Naive thymus-derived CD8-positive, alpha-beta T cell (primary cell): Measurements from ENCODE around the gene CHST10. TPM values are rescaled to one million over a fixed set of nuclear protein-coding genes. Genes with fewer than 3 reads are reported as not detected.

Source experiments
- ATAC-seq, 2 donors: fragments of 150-1000 bp; cut with Tn5 transposase in 1 of 2; sonication (Bioruptor Pico), chemical (Tn5 transposase) in 1 of 2; 1 replicate in 1 of 2; 2 replicates in 1 of 2; pipeline ENCODE4 v1.10.0; 2021; ENCODE audit warnings: mild to moderate bottlenecking in 2 of 2, moderate library complexity in 2 of 2
- POLR2A ChIA-PET: fragments of 350-600 bp; sonication (Branson Sonifier 250); formaldehyde crosslinking; loops from one replicate; lab custom pipeline; 2021; ENCODE audit warnings: antibody characterized with exemption; lab: Charles Lee
- DNase-seq, 10 donors: peaks; one replicate each; pipeline versions ENCODE4 v3.0.0 to v3.0.0-alpha.2; 2020 to 2022
- H3K27ac Mint-ChIP-seq, 10 donors: one replicate each; pipeline ENCODE4 v1.8.0; 2020 to 2022; ENCODE audit warnings: mild to moderate bottlenecking in 10 of 10, mixed read lengths in 10 of 10, moderate library complexity in 4 of 10, inconsistent platforms in 1 of 10
- H3K27me3 Mint-ChIP-seq, 5 donors: one replicate each; pipeline ENCODE4 v1.8.0; 2021 to 2022; ENCODE audit warnings: mixed read lengths in 5 of 5
- H3K36me3 Mint-ChIP-seq, 3 donors: one replicate each; pipeline ENCODE4 v1.8.0; 2020 to 2022; ENCODE audit warnings: mixed read lengths in 3 of 3, mild to moderate bottlenecking in 2 of 3, inconsistent platforms in 1 of 3
- H3K4me1 Mint-ChIP-seq, 4 donors: one replicate each; pipeline ENCODE4 v1.8.0; 2021 to 2022; ENCODE audit warnings: mixed read lengths in 4 of 4
- H3K4me3 Mint-ChIP-seq, 10 donors: one replicate each; pipeline ENCODE4 v1.8.0; 2020 to 2022; ENCODE audit warnings: mild to moderate bottlenecking in 10 of 10, mixed read lengths in 10 of 10, moderate library complexity in 6 of 10, inconsistent platforms in 1 of 10
- H3K9me3 Mint-ChIP-seq, 9 donors: one replicate each; pipeline ENCODE4 v1.8.0; 2020 to 2022; ENCODE audit warnings: mixed read lengths in 9 of 9, mild to moderate bottlenecking in 3 of 9, inconsistent platforms in 1 of 9, moderate library complexity in 1 of 9
- polyA plus RNA-seq, 3 donors: library from polyadenylated mRNA; unstranded; fragments of 300-500 nt; fragmentation: Illumina TruSeq; gene quantifications; one replicate each; pipeline ENCODE4 v1.2.3, GENCODE V29; 2021
- total RNA-seq, 8 experiments: library from RNA in 2 of 8; stranded (reverse) in 2 of 8; gene quantifications; one replicate each; pipeline ENCODE4 v1.2.3 and lab custom pipeline; 2021 to 2026

The CHST10 gene
- total and polyA plus RNA-seq, 5 experiments from 2014 or later = 5.0 to 8.2 (median 6.4) TPM

- H3K27ac Mint-ChIP-seq = no peak overlapping the region
- ATAC-seq (no peak), DNase-seq (no peak)
- H3K27me3 Mint-ChIP-seq = peaks cover 0 to 11% (median 1%) of the 10 kb centered on the region in 5 donors
- peaks cover 4 to 7% (median 6%) of the 10 kb centered on the region in 4 donors for H3K4me1 Mint-ChIP-seq
- H3K36me3 Mint-ChIP-seq = peaks cover 0 to 5% (median 2%) of the 10 kb centered on the region in 3 donors
- POLR2A ChIA-PET = no interaction called here
- peaks cover 0 to 6% (median 1%) of the 10 kb centered on the region in 9 donors for H3K9me3 Mint-ChIP-seq
- no peak overlapping the region for H3K4me3 Mint-ChIP-seq
Observed at GRCh38 chr2:100426384-100426720, 8.9 kb upstream of the CHST10 start.

GRCh38 chr2:100425573-100426383 lies 8.3 kb upstream of the CHST10 start:
- POLR2A ChIA-PET = no interaction called here
- peak overlapping the region in 1 of 10 donors; percentile 13 for H3K27ac Mint-ChIP-seq
- ATAC-seq = no peak
- H3K27me3 Mint-ChIP-seq = peaks cover 0 to 11% (median 1%) of the 10 kb centered on the region in 5 donors
- peaks cover 0 to 5% (median 1%) of the 10 kb centered on the region in 9 donors for H3K9me3 Mint-ChIP-seq
- H3K4me1 Mint-ChIP-seq = peaks cover 4 to 7% (median 6%) of the 10 kb centered on the region in 4 donors
- no peak for DNase-seq
- H3K4me3 Mint-ChIP-seq = no peak overlapping the region
- peaks cover 0 to 5% (median 2%) of the 10 kb centered on the region in 3 donors for H3K36me3 Mint-ChIP-seq

- DNase-seq (no peak), ATAC-seq (no peak)
- H3K9me3 Mint-ChIP-seq = no peaks in the 10 kb centered on the region
- peaks cover 4 to 7% (median 6%) of the 10 kb centered on the region in 4 donors for H3K4me1 Mint-ChIP-seq
- POLR2A ChIA-PET = no interaction called here
- no peak overlapping the region for H3K4me3 Mint-ChIP-seq
- no peaks in the 10 kb centered on the region for H3K36me3 Mint-ChIP-seq
- H3K27ac Mint-ChIP-seq = no peak overlapping the region
- peaks cover 0 to 11% (median 1%) of the 10 kb centered on the region in 5 donors for H3K27me3 Mint-ChIP-seq
Observed at GRCh38 chr2:100425107-100425506, 7.6 kb upstream of the CHST10 start.

GRCh38 chr2:100424277-100424875 lies 6.9 kb upstream of the CHST10 start:
- DNase-seq (no peak), ATAC-seq (no peak)
- H3K9me3 Mint-ChIP-seq = no peaks in the 10 kb centered on the region
- peaks cover 0 to 8% (median 1%) of the 10 kb centered on the region in 5 donors for H3K27me3 Mint-ChIP-seq
- no peak overlapping the region for H3K27ac Mint-ChIP-seq
- H3K36me3 Mint-ChIP-seq = no peaks in the 10 kb centered on the region
- no peak overlapping the region for H3K4me3 Mint-ChIP-seq
- POLR2A ChIA-PET = no interaction called here
- peaks cover 4 to 7% (median 6%) of the 10 kb centered on the region in 4 donors for H3K4me1 Mint-ChIP-seq

GRCh38 chr2:100423631-100424030 lies 6.2 kb upstream of the CHST10 start:
- H3K4me3 Mint-ChIP-seq = no peak overlapping the region
- POLR2A ChIA-PET = no interaction called here

GRCh38 chr2:100422320-100423055 lies 5.0 kb upstream of the CHST10 start:
- no peak for ATAC-seq
- Mint-ChIP-seq H3K9me3 (no peaks in the 10 kb centered on the region), H3K36me3 (no peaks in the 10 kb centered on the region), H3K27me3 (peaks cover 0 to 3% (median under 1%) of the 10 kb centered on the region in 5 donors), H3K4me3 (no peak overlapping the region), H3K27ac (no peak overlapping the region), H3K4me1 (peaks cover 2 to 12% (median 9%) of the 10 kb centered on the region in 4 donors)
- POLR2A ChIA-PET = no interaction called here
- no peak for DNase-seq

More at GRCh38 chr2:100423631-100424030, 6.2 kb upstream of the CHST10 start:
- DNase-seq (no peak), ATAC-seq (no peak)
- no peaks in the 10 kb centered on the region for H3K9me3 Mint-ChIP-seq
- no peak overlapping the region for H3K27ac Mint-ChIP-seq
- H3K36me3 Mint-ChIP-seq = no peaks in the 10 kb centered on the region
- H3K4me1 Mint-ChIP-seq = peaks cover 4 to 7% (median 6%) of the 10 kb centered on the region in 4 donors
- peaks cover 0 to 8% (median 1%) of the 10 kb centered on the region in 5 donors for H3K27me3 Mint-ChIP-seq

- POLR2A ChIA-PET = interaction anchor here (0.6 kb wide), 1 partner anchor 832 kb away, joined by 3 read pairs; no protein-coding TSS in a partner anchor
- Mint-ChIP-seq H3K27me3 (peaks cover 0 to 2% (median 0%) of the 10 kb centered on the region in 5 donors), H3K9me3 (no peaks in the 10 kb centered on the region), H3K36me3 (no peaks in the 10 kb centered on the region), H3K27ac (no peak overlapping the region), H3K4me1 (peaks cover 11 to 31% (median 26%) of the 10 kb centered on the region in 4 donors), H3K4me3 (no peak overlapping the region)
- no peak for DNase-seq
- no peak for ATAC-seq
Observed at GRCh38 chr2:100419915-100420314, 2.4 kb upstream of the CHST10 start.

GRCh38 chr2:100418406-100418962 lies 1.0 kb upstream of the CHST10 start:
- Mint-ChIP-seq H3K4me1 (peaks cover 11 to 31% (median 26%) of the 10 kb centered on the region in 4 donors), H3K27ac (peak overlapping the region in 7 of 10 donors; percentile 17 to 78 (median 51)), H3K9me3 (no peaks in the 10 kb centered on the region), H3K4me3 (peak overlapping the region; percentile 18 to 93 (median 82)), H3K27me3 (no peaks in the 10 kb centered on the region), H3K36me3 (no peaks in the 10 kb centered on the region)
- DNase-seq = peak in 1 of 10 donors; percentile 5
- ATAC-seq = no peak
- POLR2A ChIA-PET = no interaction called here

GRCh38 chr2:100417711-100418124 lies 250 bp upstream of the CHST10 start:
- no peaks in the 10 kb centered on the region for H3K36me3 Mint-ChIP-seq
- DNase-seq (no peak), ATAC-seq (no peak)
- peak overlapping the region; percentile 79 to 93 (median 84) for H3K4me3 Mint-ChIP-seq
- H3K27ac Mint-ChIP-seq = peak overlapping the region in 6 of 10 donors; percentile 51 to 78 (median 69)
- H3K27me3 Mint-ChIP-seq = no peaks in the 10 kb centered on the region
- H3K9me3 Mint-ChIP-seq = no peaks in the 10 kb centered on the region
- POLR2A ChIA-PET = interaction anchor here (1.5 kb wide), 1 partner anchor 145 kb away, joined by 11 read pairs; the partner anchor contains the start of gene PDCL3
- H3K4me1 Mint-ChIP-seq = peaks cover 11 to 31% (median 26%) of the 10 kb centered on the region in 4 donors

GRCh38 chr2:100416397-100416934 lies 1.0 kb downstream of the CHST10 start:
- H3K9me3 Mint-ChIP-seq = no peaks in the 10 kb centered on the region
- DNase-seq = no peak
- peak overlapping the region; percentile 86 to 97 (median 94) for H3K4me3 Mint-ChIP-seq
- peaks cover 11 to 31% (median 26%) of the 10 kb centered on the region in 4 donors for H3K4me1 Mint-ChIP-seq
- no peaks in the 10 kb centered on the region for H3K27me3 Mint-ChIP-seq
- H3K27ac Mint-ChIP-seq = peak overlapping the region in 7 of 10 donors; percentile 38 to 92 (median 70)
- no peak for ATAC-seq
- POLR2A ChIA-PET = interaction anchor here (0.7 to 1.5 kb wide), 2 partner anchors 146 to 585 kb away, joined by 3 to 11 read pairs; partner anchors contain the start of genes PDCL3 and RPL31
- no peaks in the 10 kb centered on the region for H3K36me3 Mint-ChIP-seq

- H3K4me1 Mint-ChIP-seq = peaks cover 12 to 36% (median 27%) of the 10 kb centered on the region in 4 donors
- H3K9me3 Mint-ChIP-seq = no peaks in the 10 kb centered on the region
- no peak overlapping the region for H3K27ac Mint-ChIP-seq
- DNase-seq (no peak), ATAC-seq (no peak)
- H3K27me3 Mint-ChIP-seq = no peaks in the 10 kb centered on the region
- H3K4me3 Mint-ChIP-seq = no peak overlapping the region
- POLR2A ChIA-PET = no interaction called here
- H3K36me3 Mint-ChIP-seq = peaks cover 0 to 3% (median 0%) of the 10 kb centered on the region in 3 donors
Observed at GRCh38 chr2:100413571-100413970, 3.9 kb downstream of the CHST10 start.

GRCh38 chr2:100412881-100413321 lies 4.6 kb downstream of the CHST10 start:
- H3K9me3 Mint-ChIP-seq = no peaks in the 10 kb centered on the region
- no peak overlapping the region for H3K27ac Mint-ChIP-seq
- peaks cover 12 to 29% (median 23%) of the 10 kb centered on the region in 4 donors for H3K4me1 Mint-ChIP-seq
- DNase-seq (no peak), ATAC-seq (no peak)
- no peaks in the 10 kb centered on the region for H3K27me3 Mint-ChIP-seq
- POLR2A ChIA-PET = no interaction called here
- H3K4me3 Mint-ChIP-seq = no peak overlapping the region
- peaks cover 0 to 3% (median 0%) of the 10 kb centered on the region in 3 donors for H3K36me3 Mint-ChIP-seq
